B cell (primary cell): ENCODE measurements around the gene GRPEL2.

Experiments used
- EZH2 ChIP-seq: IDR thresholded peaks from 2 replicates; pipeline ENCODE4 v1.6.1; 2012; ENCODE audit warnings: borderline replicate concordance, low read depth, mild to moderate bottlenecking, moderate library complexity, low read length; ENCODE audit not compliant: insufficient read depth, poor library complexity, severe bottlenecking
- TF ChIP-seq, protein P1 (sequence below): fragments of 200-600 bp; IDR thresholded peaks from one replicate; pipeline ENCODE4 v1.8.0; 2022; ENCODE audit warnings: antibody characterized with exemption, mild to moderate bottlenecking

DNA sequence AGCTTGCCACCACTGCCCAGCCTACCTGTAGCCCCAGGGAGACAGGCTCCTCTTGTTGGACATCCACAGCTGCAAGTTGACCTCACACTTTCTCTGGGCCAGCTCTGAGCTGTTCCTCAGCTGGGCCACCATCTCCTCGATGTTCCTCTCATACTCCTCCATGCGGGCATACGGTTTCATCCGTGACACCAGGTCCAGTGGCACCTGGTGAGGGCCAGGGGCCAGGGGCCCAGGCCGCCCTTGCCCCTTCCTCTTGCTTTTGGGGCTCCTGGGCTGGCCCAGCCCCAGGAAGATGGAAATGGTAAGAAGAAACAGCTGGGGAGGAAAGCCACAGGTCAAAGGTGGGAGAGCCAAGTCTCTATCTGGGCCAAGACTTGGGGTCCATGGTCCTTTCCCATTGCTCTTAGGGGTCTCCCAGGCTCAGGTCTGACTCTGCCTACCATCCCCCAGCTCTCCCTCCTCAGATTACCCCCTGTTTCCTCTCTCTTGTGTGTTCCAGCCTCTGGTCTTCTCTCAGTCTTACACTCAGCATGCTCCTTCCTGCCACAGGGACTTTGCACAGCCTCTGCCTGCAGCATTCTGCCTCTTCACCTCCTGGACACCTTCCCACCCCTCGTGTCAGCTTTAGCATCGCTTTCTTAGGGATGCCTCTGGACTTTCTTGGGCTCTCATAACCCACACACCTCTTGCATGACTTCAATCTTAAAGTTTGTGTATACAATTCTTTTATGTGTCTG, 31.6 kb downstream of the GRPEL2 start:
- TF ChIP-seq, protein P1, sequence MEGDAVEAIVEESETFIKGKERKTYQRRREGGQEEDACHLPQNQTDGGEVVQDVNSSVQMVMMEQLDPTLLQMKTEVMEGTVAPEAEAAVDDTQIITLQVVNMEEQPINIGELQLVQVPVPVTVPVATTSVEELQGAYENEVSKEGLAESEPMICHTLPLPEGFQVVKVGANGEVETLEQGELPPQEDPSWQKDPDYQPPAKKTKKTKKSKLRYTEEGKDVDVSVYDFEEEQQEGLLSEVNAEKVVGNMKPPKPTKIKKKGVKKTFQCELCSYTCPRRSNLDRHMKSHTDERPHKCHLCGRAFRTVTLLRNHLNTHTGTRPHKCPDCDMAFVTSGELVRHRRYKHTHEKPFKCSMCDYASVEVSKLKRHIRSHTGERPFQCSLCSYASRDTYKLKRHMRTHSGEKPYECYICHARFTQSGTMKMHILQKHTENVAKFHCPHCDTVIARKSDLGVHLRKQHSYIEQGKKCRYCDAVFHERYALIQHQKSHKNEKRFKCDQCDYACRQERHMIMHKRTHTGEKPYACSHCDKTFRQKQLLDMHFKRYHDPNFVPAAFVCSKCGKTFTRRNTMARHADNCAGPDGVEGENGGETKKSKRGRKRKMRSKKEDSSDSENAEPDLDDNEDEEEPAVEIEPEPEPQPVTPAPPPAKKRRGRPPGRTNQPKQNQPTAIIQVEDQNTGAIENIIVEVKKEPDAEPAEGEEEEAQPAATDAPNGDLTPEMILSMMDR = no peak
- no peak for TF ChIP-seq EZH2
